ENCODE measurements around the gene PVRIG.
"Not testable (repeated sequence)": the region's sequence is repeated elsewhere in the genome, so short reads cannot be mapped to it uniquely, and the experiment has no call there.

The PVRIG gene

GRCh38 chr7:100220586-100221230 is 959 bp downstream of the PVRIG start:
- DNase-seq (ENCODE audit: low read depth) = no peak
- Histone ChIP-seq H3K9ac (ENCODE audit: low read length) (no peak overlapping the region), H3K9me3 (ENCODE audit: control insufficient read depth, low read length) (no peaks in the 10 kb centered on the region), H3K27me3 (replicated peaks; ENCODE audit: control insufficient read depth, insufficient read depth, low read length) (no peaks in the 10 kb centered on the region), H3K36me3 (ENCODE audit: control insufficient read depth, insufficient read depth, low read length, severe bottlenecking) (peaks cover 7% of the 10 kb centered on the region), H3K4me3 (ENCODE audit: low read length) (no peak overlapping the region), H3K4me1 (ENCODE audit: control insufficient read depth, insufficient read depth, low read length) (no peaks in the 10 kb centered on the region)

GRCh38 chr7:100221231-100221718 is 1.5 kb downstream of the PVRIG start:
- Histone ChIP-seq H3K27me3 (replicated peaks; ENCODE audit: control insufficient read depth, insufficient read depth, low read length) (no peaks in the 10 kb centered on the region), H3K4me1 (ENCODE audit: control insufficient read depth, insufficient read depth, low read length) (no peaks in the 10 kb centered on the region), H3K4me3 (ENCODE audit: low read length) (no peak overlapping the region), H3K9ac (ENCODE audit: low read length) (no peak overlapping the region), H3K9me3 (ENCODE audit: control insufficient read depth, low read length) (no peaks in the 10 kb centered on the region), H3K36me3 (ENCODE audit: control insufficient read depth, insufficient read depth, low read length, severe bottlenecking) (peaks cover 7% of the 10 kb centered on the region)
- DNase-seq (ENCODE audit: low read depth) = no peak

- no peak overlapping the region for H3K9ac ChIP-seq (ENCODE audit: low read length)
- H3K9me3 ChIP-seq (ENCODE audit: control insufficient read depth, low read length) = no peaks in the 10 kb centered on the region
- peaks cover 7% of the 10 kb centered on the region for H3K36me3 ChIP-seq (ENCODE audit: control insufficient read depth, insufficient read depth, low read length, severe bottlenecking)
Measured at GRCh38 chr7:100221767-100222444, 2.2 kb downstream of the PVRIG start.

GRCh38 chr7:100222445-100223132 is 2.8 kb downstream of the PVRIG start:
- H3K27me3 ChIP-seq (replicated peaks; ENCODE audit: control insufficient read depth, insufficient read depth, low read length) = no peaks in the 10 kb centered on the region
- H3K4me3 ChIP-seq (ENCODE audit: low read length) = no peak overlapping the region
- H3K36me3 ChIP-seq (ENCODE audit: control insufficient read depth, insufficient read depth, low read length, severe bottlenecking) = peaks cover 7% of the 10 kb centered on the region
- H3K4me1 ChIP-seq (ENCODE audit: control insufficient read depth, insufficient read depth, low read length) = no peaks in the 10 kb centered on the region
- H3K9me3 ChIP-seq (ENCODE audit: control insufficient read depth, low read length) = no peaks in the 10 kb centered on the region
- DNase-seq (ENCODE audit: low read depth) = no peak
- no peak overlapping the region for H3K9ac ChIP-seq (ENCODE audit: low read length)

More at GRCh38 chr7:100221767-100222444, 2.2 kb downstream of the PVRIG start:
- Histone ChIP-seq H3K4me1 (ENCODE audit: control insufficient read depth, insufficient read depth, low read length) (no peaks in the 10 kb centered on the region), H3K27me3 (replicated peaks; ENCODE audit: control insufficient read depth, insufficient read depth, low read length) (no peaks in the 10 kb centered on the region), H3K4me3 (ENCODE audit: low read length) (no peak overlapping the region)
- DNase-seq (ENCODE audit: low read depth) = no peak

- not testable (repeated sequence) for H3K4me1 ChIP-seq (ENCODE audit: control insufficient read depth, insufficient read depth, low read length); H3K27me3 ChIP-seq (replicated peaks; ENCODE audit: control insufficient read depth, insufficient read depth, low read length); H3K36me3 ChIP-seq (ENCODE audit: control insufficient read depth, insufficient read depth, low read length, severe bottlenecking); H3K9ac ChIP-seq (ENCODE audit: low read length); H3K4me3 ChIP-seq (ENCODE audit: low read length); H3K9me3 ChIP-seq (ENCODE audit: control insufficient read depth, low read length); DNase-seq (ENCODE audit: low read depth)
Measured at GRCh38 chr7:100223376-100223927, 3.7 kb downstream of the PVRIG start.

GRCh38 chr7:100224891-100225290 is 5.1 kb downstream of the PVRIG start:
- H3K4me1 ChIP-seq (ENCODE audit: control insufficient read depth, insufficient read depth, low read length); DNase-seq (ENCODE audit: low read depth); H3K9me3 ChIP-seq (ENCODE audit: control insufficient read depth, low read length); H3K36me3 ChIP-seq (ENCODE audit: control insufficient read depth, insufficient read depth, low read length, severe bottlenecking); H3K9ac ChIP-seq (ENCODE audit: low read length); H3K4me3 ChIP-seq (ENCODE audit: low read length); H3K27me3 ChIP-seq (replicated peaks; ENCODE audit: control insufficient read depth, insufficient read depth, low read length): not testable (repeated sequence)

- DNase-seq (ENCODE audit: low read depth); H3K4me3 ChIP-seq (ENCODE audit: low read length); H3K27me3 ChIP-seq (replicated peaks; ENCODE audit: control insufficient read depth, insufficient read depth, low read length); H3K4me1 ChIP-seq (ENCODE audit: control insufficient read depth, insufficient read depth, low read length); H3K9me3 ChIP-seq (ENCODE audit: control insufficient read depth, low read length); H3K9ac ChIP-seq (ENCODE audit: low read length); H3K36me3 ChIP-seq (ENCODE audit: control insufficient read depth, insufficient read depth, low read length, severe bottlenecking): not testable (repeated sequence)
Measured at GRCh38 chr7:100234660-100235317, 15.0 kb downstream of the PVRIG start.

- H3K4me1 ChIP-seq (ENCODE audit: control insufficient read depth, insufficient read depth, low read length); H3K36me3 ChIP-seq (ENCODE audit: control insufficient read depth, insufficient read depth, low read length, severe bottlenecking); H3K9me3 ChIP-seq (ENCODE audit: control insufficient read depth, low read length); H3K4me3 ChIP-seq (ENCODE audit: low read length); H3K9ac ChIP-seq (ENCODE audit: low read length); DNase-seq (ENCODE audit: low read depth); H3K27me3 ChIP-seq (replicated peaks; ENCODE audit: control insufficient read depth, insufficient read depth, low read length): not testable (repeated sequence)
Measured at GRCh38 chr7:100239975-100240374, 20.2 kb downstream of the PVRIG start.

GRCh38 chr7:100243385-100243784 is 23.6 kb downstream of the PVRIG start:
- not testable (repeated sequence) for H3K4me3 ChIP-seq (ENCODE audit: low read length); H3K9me3 ChIP-seq (ENCODE audit: control insufficient read depth, low read length); H3K27me3 ChIP-seq (replicated peaks; ENCODE audit: control insufficient read depth, insufficient read depth, low read length); DNase-seq (ENCODE audit: low read depth); H3K4me1 ChIP-seq (ENCODE audit: control insufficient read depth, insufficient read depth, low read length); H3K9ac ChIP-seq (ENCODE audit: low read length); H3K36me3 ChIP-seq (ENCODE audit: control insufficient read depth, insufficient read depth, low read length, severe bottlenecking)

GRCh38 chr7:100244988-100245605 is 25.3 kb downstream of the PVRIG start:
- DNase-seq (ENCODE audit: low read depth); H3K9me3 ChIP-seq (ENCODE audit: control insufficient read depth, low read length); H3K27me3 ChIP-seq (replicated peaks; ENCODE audit: control insufficient read depth, insufficient read depth, low read length); H3K9ac ChIP-seq (ENCODE audit: low read length); H3K4me1 ChIP-seq (ENCODE audit: control insufficient read depth, insufficient read depth, low read length); H3K4me3 ChIP-seq (ENCODE audit: low read length); H3K36me3 ChIP-seq (ENCODE audit: control insufficient read depth, insufficient read depth, low read length, severe bottlenecking): not testable (repeated sequence)
